ENCODE results near the gene FAM186B. TPM values are rescaled to one million over a fixed set of nuclear protein-coding genes. Genes with fewer than 3 reads are reported as not detected.

Gene FAM186B
- total RNA-seq, 6 donors from 2014 or later: 0.20 to 3.1 (median 0.73) TPM

GRCh38 chr12:49649445-49649844, 44.0 kb upstream of the FAM186B start:
- peaks cover 0 to 87% (median 43%) of the 10 kb centered on the region in 4 donors for H3K36me3 ChIP-seq

GRCh38 chr12:49648712-49649003, 43.2 kb upstream of the FAM186B start:
- Histone ChIP-seq H3K4me3 (no peak overlapping the region), H3K36me3 (peaks cover 0 to 84% (median 43%) of the 10 kb centered on the region in 4 donors), H3K27ac (peak overlapping the region; percentile 69 to 86 (median 77)), H3K9me3 (no peaks in the 10 kb centered on the region), H3K4me1 (peaks cover 42 to 54% (median 48%) of the 10 kb centered on the region in 4 donors), H3K27me3 (no peaks in the 10 kb centered on the region)
- no peak for TF ChIP-seq POLR2A (IDR thresholded peaks at IDR 0.05)
- DNase-seq (no peak), ATAC-seq (ENCODE audit: low FRiP score in 2 of 2) (no peak)
- 53 to 65% methylated on average over 3 of the region's 3 CpGs for WGBS, 2 donors

More at GRCh38 chr12:49649445-49649844, 44.0 kb upstream of the FAM186B start:
- peaks cover 42 to 58% (median 46%) of the 10 kb centered on the region in 4 donors for H3K4me1 ChIP-seq
- no peaks in the 10 kb centered on the region for H3K9me3 ChIP-seq
- H3K27me3 ChIP-seq: no peaks in the 10 kb centered on the region
- no peak overlapping the region for H3K4me3 ChIP-seq
- WGBS, 2 donors: 91 to 96% methylated on average over 8 to 11 of the region's 11 CpGs
- TF ChIP-seq EP300 (IDR thresholded peaks at IDR 0.05) (no peak), CTCF (IDR thresholded peaks at IDR 0.05) (no peak), POLR2AphosphoS5 (IDR thresholded peaks at IDR 0.05) (no peak), POLR2A (IDR thresholded peaks at IDR 0.05) (no peak)
- H3K27ac ChIP-seq: peak overlapping the region; percentile 69 to 86 (median 77)
- DNase-seq (peak in 1 of 2 donors; percentile 36), ATAC-seq (ENCODE audit: low FRiP score in 2 of 2) (no peak)

DNA sequence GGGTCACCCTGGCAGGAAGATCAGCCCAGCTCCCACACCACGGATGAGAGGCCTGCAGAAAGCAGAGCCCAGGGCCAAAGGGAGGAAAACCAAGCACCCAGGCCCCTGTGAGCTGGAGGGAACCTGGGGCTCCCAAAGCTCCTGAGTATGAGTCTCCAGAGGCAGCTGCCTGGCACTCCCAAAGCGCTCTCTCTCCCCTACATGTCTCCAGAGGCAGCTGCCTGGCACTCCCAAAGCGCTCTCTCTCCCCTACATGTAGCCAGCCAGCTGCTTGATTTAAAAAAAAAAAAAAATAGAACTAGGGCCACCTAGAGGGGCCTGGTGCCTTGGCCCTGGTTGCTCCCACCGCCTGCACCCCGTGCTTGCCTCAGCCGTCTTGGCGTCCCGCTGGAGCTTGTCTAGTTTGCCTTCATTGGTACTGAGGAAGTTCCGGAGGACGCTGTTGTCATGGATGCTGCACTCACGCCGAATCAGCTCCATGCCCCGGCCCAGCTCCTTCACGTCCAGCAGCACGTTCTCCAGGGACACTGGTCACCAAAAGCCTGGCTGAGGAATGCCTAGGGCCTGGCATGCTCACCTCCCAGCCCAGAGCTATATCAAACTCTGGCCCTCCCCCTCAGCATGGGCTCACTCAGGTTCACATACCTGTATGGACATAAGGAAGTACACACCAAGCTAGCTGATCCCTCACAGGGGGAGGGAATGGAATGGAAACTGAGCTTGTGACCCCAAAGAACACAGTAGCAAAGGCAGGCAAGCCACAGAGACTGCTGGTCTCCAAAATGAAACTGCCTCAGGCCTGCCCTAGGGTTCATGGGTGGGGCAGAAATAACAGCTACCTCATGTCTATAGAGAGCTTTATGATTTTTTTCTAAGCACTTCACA, 42.6 kb upstream of the FAM186B start:
- WGBS, 2 donors: 65 to 76% methylated on average over 9 to 15 of the region's 15 CpGs
- ATAC-seq (ENCODE audit: low FRiP score in 2 of 2) (no peak), DNase-seq (peak in 1 of 2 donors; percentile 60)
- Histone ChIP-seq H3K27me3 (no peaks in the 10 kb centered on the region), H3K4me3 (no peak overlapping the region), H3K4me1 (peaks cover 42 to 51% (median 48%) of the 10 kb centered on the region in 4 donors), H3K36me3 (peaks cover 0 to 84% (median 44%) of the 10 kb centered on the region in 4 donors), H3K27ac (peak overlapping the region; percentile 69 to 86 (median 77)), H3K9me3 (no peaks in the 10 kb centered on the region)
- TF ChIP-seq POLR2A (IDR thresholded peaks at IDR 0.05) (no peak), POLR2AphosphoS5 (IDR thresholded peaks at IDR 0.05) (no peak), EP300 (IDR thresholded peaks at IDR 0.05) (no peak)

GRCh38 chr12:49646871-49647654, 41.6 kb upstream of the FAM186B start:
- peaks cover 0 to 84% (median 47%) of the 10 kb centered on the region in 4 donors for H3K36me3 ChIP-seq
- peak overlapping the region; percentile 69 to 86 (median 77) for H3K27ac ChIP-seq
- TF ChIP-seq POLR2A (IDR thresholded peaks at IDR 0.05) (no peak), CTCF (IDR thresholded peaks at IDR 0.05) (peak in 1 of 6 experiments; percentile 15), EP300 (IDR thresholded peaks at IDR 0.05) (peak in 2 of 4 donors; percentile 49 to 51), POLR2AphosphoS5 (IDR thresholded peaks at IDR 0.05) (peak; percentile 40 to 55)
- H3K27me3 ChIP-seq: no peaks in the 10 kb centered on the region
- peak in 1 of 2 donors; percentile 19 for ATAC-seq (ENCODE audit: low FRiP score in 2 of 2)
- H3K4me1 ChIP-seq: peaks cover 42 to 51% (median 48%) of the 10 kb centered on the region in 4 donors
- no peak for DNase-seq
- no peaks in the 10 kb centered on the region for H3K9me3 ChIP-seq
- H3K4me3 ChIP-seq: no peak overlapping the region
- WGBS, 2 donors: 41 to 78% methylated on average over 9 to 12 of the region's 12 CpGs

DNA sequence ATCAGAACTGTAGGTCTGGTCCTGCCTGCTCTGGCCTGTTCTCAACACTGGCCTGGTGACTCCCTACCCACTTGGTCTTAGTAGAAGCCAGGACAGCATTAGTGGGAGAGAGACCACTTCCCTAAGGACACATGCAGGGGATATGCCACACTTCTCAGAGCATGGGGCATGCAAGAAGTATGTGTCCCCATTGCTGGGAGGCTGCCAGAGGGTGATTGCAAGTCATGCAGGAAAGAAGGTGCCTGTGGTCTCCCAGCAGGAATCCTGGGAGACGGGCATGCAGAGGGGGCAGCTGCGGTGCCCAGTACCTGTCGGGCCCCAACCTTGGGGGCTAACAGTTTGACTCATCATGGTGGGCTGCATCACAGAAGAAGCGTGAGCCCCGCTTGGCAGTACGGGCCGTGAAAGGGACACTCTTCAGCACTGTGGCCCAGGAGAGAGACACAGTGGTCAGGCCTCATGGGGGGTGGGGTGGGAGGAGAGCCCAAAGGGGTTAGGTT, 40.9 kb upstream of the FAM186B start:
- Histone ChIP-seq H3K36me3 (peaks cover 0 to 79% (median 43%) of the 10 kb centered on the region in 4 donors), H3K9me3 (no peaks in the 10 kb centered on the region), H3K27me3 (no peaks in the 10 kb centered on the region), H3K4me1 (peaks cover 42 to 51% (median 48%) of the 10 kb centered on the region in 4 donors), H3K27ac (peak overlapping the region; percentile 56 to 86 (median 77)), H3K4me3 (no peak overlapping the region)
- TF ChIP-seq EP300 (IDR thresholded peaks at IDR 0.05): no peak
- TF ChIP-seq POLR2AphosphoS5 (IDR thresholded peaks at IDR 0.05): no peak
- no peak for TF ChIP-seq POLR2A (IDR thresholded peaks at IDR 0.05)
- no peak for TF ChIP-seq CTCF (IDR thresholded peaks at IDR 0.05)
- WGBS, 2 donors: 75 to 86% methylated on average over 2 to 7 of the region's 7 CpGs
- ATAC-seq (ENCODE audit: low FRiP score in 2 of 2) (no peak), DNase-seq (peak in 1 of 2 donors; percentile 41)
